Astrocyte (in vitro differentiated cells and primary cell): ENCODE data around the gene KLB. TPM values are rescaled to one million over a fixed set of nuclear protein-coding genes. Genes with fewer than 3 reads are reported as not detected.

Experiments used
- DNase-seq: peaks from one replicate; pipeline ENCODE4 v3.0.0-alpha.2; 2010; ENCODE audit warnings: low read depth
- FAIRE-seq: peaks from 2 replicates; lab custom pipeline; 2011; peaks lifted over from hg19 to GRCh38; lab: Jason Lieb, UNC
- H2AFZ ChIP-seq: 2 replicates; pipeline ENCODE4 v1.6.0; 2012; ENCODE audit warnings: low read depth, low read length, inconsistent platforms
- H3K27ac ChIP-seq: 2 replicates; pipeline ENCODE4 v1.5.1; 2011; ENCODE audit warnings: low read depth, low read length, inconsistent platforms
- H3K27me3 ChIP-seq: 2 replicates; pipeline ENCODE4 v1.6.0; 2011; ENCODE audit warnings: low read length, inconsistent platforms; ENCODE audit not compliant: insufficient read depth
- H3K36me3 ChIP-seq: 2 replicates; pipeline ENCODE4 v1.5.1; 2011; ENCODE audit warnings: low read length, inconsistent platforms; ENCODE audit not compliant: insufficient read depth
- H3K4me1 ChIP-seq: 2 replicates; pipeline ENCODE4 v1.5.1; 2011; ENCODE audit warnings: low read length, inconsistent platforms; ENCODE audit not compliant: insufficient read depth
- H3K4me2 ChIP-seq: 2 replicates; pipeline ENCODE4 v1.6.0; 2012; ENCODE audit warnings: low read length, inconsistent platforms
- H3K4me3 ChIP-seq: 2 replicates; pipeline ENCODE4 v1.5.1; 2011; ENCODE audit warnings: low read depth, mild to moderate bottlenecking, low read length, inconsistent platforms; ENCODE audit not compliant: insufficient read depth
- H3K79me2 ChIP-seq: 2 replicates; pipeline ENCODE4 v1.6.0; 2012; ENCODE audit warnings: mild to moderate bottlenecking, low read length, inconsistent platforms; ENCODE audit not compliant: insufficient read depth
- H3K9ac ChIP-seq: 2 replicates; pipeline ENCODE4 v1.6.0; 2012; ENCODE audit warnings: mild to moderate bottlenecking, low read length, inconsistent platforms
- H3K9me3 ChIP-seq: 2 replicates; pipeline ENCODE4 v1.5.1; 2012; ENCODE audit warnings: low read depth, mild to moderate bottlenecking, low read length, inconsistent platforms; ENCODE audit not compliant: insufficient read depth
- H4K20me1 ChIP-seq: 2 replicates; pipeline ENCODE4 v1.6.0; 2012; ENCODE audit warnings: low read length, inconsistent platforms; ENCODE audit not compliant: insufficient read depth
- H3K27ac Mint-ChIP-seq: one replicate; pipeline ENCODE4 v1.8.0; 2021; ENCODE audit warnings: mild to moderate bottlenecking, mixed read lengths; ENCODE audit not compliant: unreplicated experiment
- H3K27me3 Mint-ChIP-seq: one replicate; pipeline ENCODE4 v1.8.0; 2021; ENCODE audit warnings: low read depth, mixed read lengths; ENCODE audit not compliant: unreplicated experiment
- H3K36me3 Mint-ChIP-seq: one replicate; pipeline ENCODE4 v1.8.0; 2021; ENCODE audit warnings: low read depth, mixed read lengths; ENCODE audit not compliant: unreplicated experiment
- H3K4me1 Mint-ChIP-seq: one replicate; pipeline ENCODE4 v1.8.0; 2021; ENCODE audit warnings: low read depth, mixed read lengths; ENCODE audit not compliant: unreplicated experiment
- H3K4me3 Mint-ChIP-seq: one replicate; pipeline ENCODE4 v1.8.0; 2021; ENCODE audit warnings: mild to moderate bottlenecking, moderate library complexity, mixed read lengths; ENCODE audit not compliant: unreplicated experiment
- H3K9me3 Mint-ChIP-seq: one replicate; pipeline ENCODE4 v1.8.0; 2021; ENCODE audit warnings: mild to moderate bottlenecking, mixed read lengths; ENCODE audit not compliant: unreplicated experiment
- EZH2 ChIP-seq: IDR thresholded peaks from 2 replicates; pipeline ENCODE4 v1.6.1; 2012; ENCODE audit warnings: mild to moderate bottlenecking, low read length, inconsistent platforms; ENCODE audit not compliant: insufficient read depth
- total RNA-seq: library from RNA; stranded (reverse); gene quantifications from 2 replicates; pipeline ENCODE4 v1.2.1, GENCODE V29; 2021
- TF ChIP-seq, protein P1 (sequence below): IDR thresholded peaks from 2 replicates; pipeline ENCODE4 v1.5.1; 2011; ENCODE audit warnings: low read depth, mild to moderate bottlenecking, inconsistent platforms, low read length, moderate library complexity; ENCODE audit not compliant: insufficient read depth

Gene KLB
- total RNA-seq, 1 donor from 2014 or later, result not detected

DNA sequence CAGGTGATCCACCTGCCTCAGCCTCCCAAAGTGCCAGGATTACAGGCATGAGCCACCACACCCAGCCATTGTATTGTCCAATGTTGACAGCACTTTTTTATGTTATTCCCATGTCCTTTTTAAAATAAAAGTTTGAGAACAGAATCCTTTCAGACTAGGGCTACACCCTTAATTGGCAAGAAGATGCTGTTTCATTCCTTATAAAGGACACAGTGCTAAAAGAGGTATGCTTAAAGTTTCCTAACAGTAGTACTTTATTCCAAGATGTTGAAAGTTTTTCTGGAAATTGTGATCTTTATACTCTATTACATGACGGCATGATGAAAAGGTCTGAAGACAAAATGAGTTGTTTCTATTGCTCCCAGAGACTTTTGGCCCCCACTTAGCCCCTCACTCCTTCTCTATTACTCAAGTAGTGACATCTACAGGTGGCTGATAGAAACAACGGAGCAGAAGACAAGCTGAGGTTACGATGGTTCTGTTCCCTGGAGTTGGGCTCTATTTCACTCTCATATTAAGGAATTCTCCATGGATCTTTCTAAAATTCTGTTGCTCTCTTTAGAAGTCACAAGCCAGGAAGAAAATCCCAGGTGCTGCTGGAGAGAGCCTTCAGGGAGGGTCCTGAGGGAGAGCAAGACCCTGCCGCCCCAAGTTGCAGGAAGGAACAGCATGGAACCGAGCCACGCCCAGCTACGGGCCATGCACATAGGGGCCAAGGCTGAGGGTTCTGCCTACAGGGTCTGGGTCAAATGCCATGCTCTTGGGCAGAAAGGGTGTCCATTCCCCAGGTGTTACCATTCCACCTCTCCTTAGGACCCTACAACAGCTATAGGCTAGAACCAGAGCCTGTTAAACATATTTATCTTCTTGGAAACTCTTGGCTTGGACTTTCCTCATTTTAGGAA is 29.2 kb downstream of the KLB start:
- no peak for FAIRE-seq
- Histone ChIP-seq H3K27me3 (no peaks in the 10 kb centered on the region), H3K9me3 (no peaks in the 10 kb centered on the region), H3K4me3 (no peak overlapping the region), H3K4me2 (no peak overlapping the region), H3K4me1 (no peaks in the 10 kb centered on the region), H3K79me2 (no peaks in the 10 kb centered on the region), H3K36me3 (no peaks in the 10 kb centered on the region), H3K27ac (no peak overlapping the region), H4K20me1 (no peaks in the 10 kb centered on the region), H2AFZ (no peak overlapping the region), H3K9ac (no peak overlapping the region)
- Mint-ChIP-seq H3K9me3 (no peaks in the 10 kb centered on the region), H3K27me3 (peaks cover 32% of the 10 kb centered on the region), H3K4me3 (no peak overlapping the region), H3K4me1 (no peaks in the 10 kb centered on the region), H3K36me3 (no peaks in the 10 kb centered on the region), H3K27ac (no peak overlapping the region)
- no peak for DNase-seq
- TF ChIP-seq EZH2, result no peak
- TF ChIP-seq, protein P1, sequence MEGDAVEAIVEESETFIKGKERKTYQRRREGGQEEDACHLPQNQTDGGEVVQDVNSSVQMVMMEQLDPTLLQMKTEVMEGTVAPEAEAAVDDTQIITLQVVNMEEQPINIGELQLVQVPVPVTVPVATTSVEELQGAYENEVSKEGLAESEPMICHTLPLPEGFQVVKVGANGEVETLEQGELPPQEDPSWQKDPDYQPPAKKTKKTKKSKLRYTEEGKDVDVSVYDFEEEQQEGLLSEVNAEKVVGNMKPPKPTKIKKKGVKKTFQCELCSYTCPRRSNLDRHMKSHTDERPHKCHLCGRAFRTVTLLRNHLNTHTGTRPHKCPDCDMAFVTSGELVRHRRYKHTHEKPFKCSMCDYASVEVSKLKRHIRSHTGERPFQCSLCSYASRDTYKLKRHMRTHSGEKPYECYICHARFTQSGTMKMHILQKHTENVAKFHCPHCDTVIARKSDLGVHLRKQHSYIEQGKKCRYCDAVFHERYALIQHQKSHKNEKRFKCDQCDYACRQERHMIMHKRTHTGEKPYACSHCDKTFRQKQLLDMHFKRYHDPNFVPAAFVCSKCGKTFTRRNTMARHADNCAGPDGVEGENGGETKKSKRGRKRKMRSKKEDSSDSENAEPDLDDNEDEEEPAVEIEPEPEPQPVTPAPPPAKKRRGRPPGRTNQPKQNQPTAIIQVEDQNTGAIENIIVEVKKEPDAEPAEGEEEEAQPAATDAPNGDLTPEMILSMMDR, result no peak

DNA sequence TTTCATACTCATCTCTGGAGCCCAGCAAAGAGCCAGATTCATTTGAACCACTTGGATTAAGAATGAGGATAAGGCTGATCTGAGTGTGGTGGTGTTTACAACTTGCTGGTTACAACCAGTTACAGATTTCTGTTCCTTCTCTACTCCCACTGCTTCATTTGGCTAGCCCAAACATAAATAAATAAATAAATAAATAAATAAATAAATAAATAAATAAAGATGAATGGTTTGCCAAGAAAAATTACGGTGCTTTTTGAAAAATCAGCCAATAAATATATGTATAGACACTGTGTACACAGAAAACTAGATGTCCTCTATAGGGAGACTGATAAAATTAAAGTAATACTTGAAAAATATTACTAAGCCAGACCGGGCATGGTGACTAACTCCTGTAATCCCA is 34.9 kb downstream of the KLB start:
- H3K79me2 ChIP-seq, result no peaks in the 10 kb centered on the region
- H2AFZ ChIP-seq, result no peak overlapping the region
- Mint-ChIP-seq H3K27me3 (peaks cover 23% of the 10 kb centered on the region), H3K9me3 (no peaks in the 10 kb centered on the region), H3K4me3 (no peak overlapping the region), H3K36me3 (peaks cover 1% of the 10 kb centered on the region), H3K27ac (no peak overlapping the region), H3K4me1 (no peaks in the 10 kb centered on the region)
- DNase-seq, result no peak
- TF ChIP-seq, protein P1, result no peak
- no peak for TF ChIP-seq EZH2
- H3K4me2 ChIP-seq, result no peak overlapping the region
- no peaks in the 10 kb centered on the region for H3K27me3 ChIP-seq
- no peak overlapping the region for H3K4me3 ChIP-seq
- no peak for FAIRE-seq
- H3K27ac ChIP-seq, result no peak overlapping the region
- no peaks in the 10 kb centered on the region for H4K20me1 ChIP-seq
- no peak overlapping the region for H3K9ac ChIP-seq
- no peaks in the 10 kb centered on the region for H3K9me3 ChIP-seq
- no peaks in the 10 kb centered on the region for H3K4me1 ChIP-seq
- no peaks in the 10 kb centered on the region for H3K36me3 ChIP-seq

DNA sequence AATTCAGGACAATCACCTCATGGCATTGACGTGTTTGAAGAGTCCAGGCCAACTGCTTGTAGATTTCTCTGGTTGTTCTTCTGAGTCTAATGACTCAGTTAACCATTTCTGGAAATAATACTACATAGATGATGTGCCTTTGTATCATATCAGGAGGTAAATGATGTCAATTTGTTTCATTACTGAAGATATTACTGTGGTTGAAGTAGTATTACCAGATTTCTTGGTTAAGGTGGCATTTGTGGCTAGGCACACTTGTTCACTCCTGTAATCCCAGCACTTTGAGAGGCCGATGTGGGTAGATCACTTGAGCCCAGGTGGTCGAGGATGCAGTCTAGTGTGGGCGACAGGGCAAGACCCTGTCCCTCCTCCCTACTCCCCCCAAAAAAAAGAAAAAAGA is 36.3 kb downstream of the KLB start:
- H3K4me1 Mint-ChIP-seq, result no peaks in the 10 kb centered on the region
- H3K9me3 ChIP-seq, result no peaks in the 10 kb centered on the region
- no peaks in the 10 kb centered on the region for H3K27me3 ChIP-seq
- no peaks in the 10 kb centered on the region for H4K20me1 ChIP-seq
- peaks cover 13% of the 10 kb centered on the region for H3K27me3 Mint-ChIP-seq
- FAIRE-seq, result no peak
- H3K27ac ChIP-seq, result no peak overlapping the region
- no peak overlapping the region for H3K4me3 ChIP-seq
- H3K79me2 ChIP-seq, result no peaks in the 10 kb centered on the region
- no peaks in the 10 kb centered on the region for H3K9me3 Mint-ChIP-seq
- no peak overlapping the region for H3K9ac ChIP-seq
- TF ChIP-seq, protein P1, result no peak
- no peak for TF ChIP-seq EZH2
- no peak for DNase-seq
- H3K36me3 Mint-ChIP-seq, result peaks cover 1% of the 10 kb centered on the region
- H3K36me3 ChIP-seq, result no peaks in the 10 kb centered on the region
- H3K4me2 ChIP-seq, result no peak overlapping the region
- H2AFZ ChIP-seq, result no peak overlapping the region
- H3K4me1 ChIP-seq, result peaks cover 4% of the 10 kb centered on the region
- H3K27ac Mint-ChIP-seq, result no peak overlapping the region
- no peak overlapping the region for H3K4me3 Mint-ChIP-seq
